ENCODE measurements around the gene TTLL11.

The TTLL11 gene

GRCh38 chr9:121783111-121783510 lies 310.0 kb downstream of the TTLL11 start:
- no peak for DNase-seq (ENCODE audit: low read depth)

- no peak for DNase-seq (ENCODE audit: low read depth)
Measured at GRCh38 chr9:121782514-121783110, 310.5 kb downstream of the TTLL11 start.

GRCh38 chr9:121781701-121782464 lies 311.2 kb downstream of the TTLL11 start:
- DNase-seq (ENCODE audit: low read depth), result no peak

GRCh38 chr9:121781145-121781548 lies 312.0 kb downstream of the TTLL11 start:
- no peak for DNase-seq (ENCODE audit: low read depth)

GRCh38 chr9:121780177-121781040 lies 312.7 kb downstream of the TTLL11 start:
- no peak for DNase-seq (ENCODE audit: low read depth)

GRCh38 chr9:121779381-121780117 lies 313.6 kb downstream of the TTLL11 start:
- DNase-seq (ENCODE audit: low read depth), result no peak

- DNase-seq (ENCODE audit: low read depth), result no peak
Measured at GRCh38 chr9:121778252-121779225, 314.6 kb downstream of the TTLL11 start.

GRCh38 chr9:121776739-121777637 lies 316.1 kb downstream of the TTLL11 start:
- DNase-seq (ENCODE audit: low read depth), result no peak

GRCh38 chr9:121776001-121776738 lies 316.9 kb downstream of the TTLL11 start:
- DNase-seq (ENCODE audit: low read depth), result no peak

- DNase-seq (ENCODE audit: low read depth), result no peak
Measured at GRCh38 chr9:121774715-121775613, 318.1 kb downstream of the TTLL11 start.

GRCh38 chr9:121773954-121774714 lies 319.0 kb downstream of the TTLL11 start:
- no peak for DNase-seq (ENCODE audit: low read depth)

GRCh38 chr9:121773286-121773953 lies 319.7 kb downstream of the TTLL11 start:
- DNase-seq (ENCODE audit: low read depth), result no peak

- no peak for DNase-seq (ENCODE audit: low read depth)
Measured at GRCh38 chr9:121772600-121773285, 320.4 kb downstream of the TTLL11 start.

All from stimulated activated CD8-positive, alpha-beta memory T cell treated with anti-CD3 and anti-CD28 coated beads, Interleukin-12 subunit alpha, Interleukin-12 subunit beta, amount 100 ng/mL, for 4 hours (primary cell).